ENCODE data around the gene ALDH2. TPM values are rescaled to one million over a fixed set of nuclear protein-coding genes. Genes with fewer than 3 reads are reported as not detected.

ALDH2 gene
- total and polyA plus RNA-seq, 11 donors: 135 to 303 (median 248) TPM

DNA sequence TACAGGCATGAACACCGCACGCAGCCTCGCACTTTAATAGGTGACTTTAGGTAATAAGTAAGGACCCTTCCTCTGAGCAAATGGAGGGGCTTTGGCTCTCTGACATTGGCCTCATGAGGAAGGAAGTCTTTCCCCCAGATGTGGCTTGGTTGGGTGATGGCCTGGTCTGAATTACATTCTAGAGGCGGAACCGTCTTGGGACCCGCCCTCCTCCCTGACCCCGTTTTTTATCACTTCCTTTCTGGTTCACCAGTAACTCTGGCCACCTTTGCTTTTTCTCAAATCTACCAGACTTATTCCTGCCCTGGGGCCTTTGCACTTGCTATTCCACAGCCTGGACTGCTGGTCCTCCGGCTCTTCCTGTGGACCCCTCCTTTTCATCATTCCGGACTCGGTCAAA lies 13.4 kb downstream of the ALDH2 start:
- Histone ChIP-seq H3K36me3 (peaks cover 0 to 40% (median 34%) of the 10 kb centered on the region in 9 donors), H3K27ac (no peak overlapping the region), H3K9me3 (peaks cover 0 to 7% (median 0%) of the 10 kb centered on the region in 12 donors)

DNA sequence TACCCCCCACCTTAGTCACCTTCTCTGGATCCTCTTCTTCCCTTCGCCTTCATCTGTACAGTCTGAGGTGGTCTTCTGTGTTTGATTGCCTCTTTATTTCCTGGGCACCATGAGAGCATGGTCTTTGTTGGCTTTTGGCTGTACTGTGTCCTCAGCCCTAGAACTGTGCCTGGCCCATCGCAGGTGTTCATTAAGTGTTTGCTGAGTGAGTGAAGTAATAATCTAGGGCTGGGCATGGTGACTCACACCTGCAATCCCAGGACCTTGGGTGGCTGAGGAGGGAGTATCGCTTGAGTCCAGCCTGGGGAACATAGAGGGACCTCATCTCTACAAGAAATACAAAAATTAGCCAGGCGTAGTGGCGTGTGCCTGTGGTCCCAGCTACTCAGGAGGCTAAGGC lies 13.9 kb downstream of the ALDH2 start:
- TF ChIP-seq POLR2A (IDR thresholded peaks at IDR 0.05): no peak
- no peaks in the 10 kb centered on the region for H3K27me3 ChIP-seq
- H3K9me3 ChIP-seq: peaks cover 0 to 7% (median 0%) of the 10 kb centered on the region in 12 donors
- DNase-seq (no peak), ATAC-seq (no peak)
- intact Hi-C loops (cut with DNase I): no loop called here
- H3K4me3 ChIP-seq: no peak overlapping the region
- H3K36me3 ChIP-seq: peaks cover 0 to 45% (median 39%) of the 10 kb centered on the region in 9 donors
- H3K4me1 ChIP-seq: peaks cover 6 to 33% (median 16%) of the 10 kb centered on the region in 12 donors
- WGBS, 4 donors: 96 to 99% (median 98%) methylated on average over 5 of the region's 5 CpGs
- H3K27ac ChIP-seq: no peak overlapping the region

More for the DNA sequence above, 13.4 kb downstream of the ALDH2 start:
- ATAC-seq (no peak), DNase-seq (no peak)
- no peaks in the 10 kb centered on the region for H3K27me3 ChIP-seq
- H3K4me1 ChIP-seq: peaks cover 9 to 38% (median 20%) of the 10 kb centered on the region in 12 donors
- TF ChIP-seq, protein P1, sequence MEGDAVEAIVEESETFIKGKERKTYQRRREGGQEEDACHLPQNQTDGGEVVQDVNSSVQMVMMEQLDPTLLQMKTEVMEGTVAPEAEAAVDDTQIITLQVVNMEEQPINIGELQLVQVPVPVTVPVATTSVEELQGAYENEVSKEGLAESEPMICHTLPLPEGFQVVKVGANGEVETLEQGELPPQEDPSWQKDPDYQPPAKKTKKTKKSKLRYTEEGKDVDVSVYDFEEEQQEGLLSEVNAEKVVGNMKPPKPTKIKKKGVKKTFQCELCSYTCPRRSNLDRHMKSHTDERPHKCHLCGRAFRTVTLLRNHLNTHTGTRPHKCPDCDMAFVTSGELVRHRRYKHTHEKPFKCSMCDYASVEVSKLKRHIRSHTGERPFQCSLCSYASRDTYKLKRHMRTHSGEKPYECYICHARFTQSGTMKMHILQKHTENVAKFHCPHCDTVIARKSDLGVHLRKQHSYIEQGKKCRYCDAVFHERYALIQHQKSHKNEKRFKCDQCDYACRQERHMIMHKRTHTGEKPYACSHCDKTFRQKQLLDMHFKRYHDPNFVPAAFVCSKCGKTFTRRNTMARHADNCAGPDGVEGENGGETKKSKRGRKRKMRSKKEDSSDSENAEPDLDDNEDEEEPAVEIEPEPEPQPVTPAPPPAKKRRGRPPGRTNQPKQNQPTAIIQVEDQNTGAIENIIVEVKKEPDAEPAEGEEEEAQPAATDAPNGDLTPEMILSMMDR (IDR thresholded peaks at IDR 0.05): no peak
- TF ChIP-seq POLR2A (IDR thresholded peaks at IDR 0.05): no peak
- intact Hi-C loops (cut with DNase I): no loop called here
- H3K4me3 ChIP-seq: no peak overlapping the region
- WGBS, 4 donors: 90 to 95% (median 92%) methylated on average over 10 of the region's 10 CpGs

DNA sequence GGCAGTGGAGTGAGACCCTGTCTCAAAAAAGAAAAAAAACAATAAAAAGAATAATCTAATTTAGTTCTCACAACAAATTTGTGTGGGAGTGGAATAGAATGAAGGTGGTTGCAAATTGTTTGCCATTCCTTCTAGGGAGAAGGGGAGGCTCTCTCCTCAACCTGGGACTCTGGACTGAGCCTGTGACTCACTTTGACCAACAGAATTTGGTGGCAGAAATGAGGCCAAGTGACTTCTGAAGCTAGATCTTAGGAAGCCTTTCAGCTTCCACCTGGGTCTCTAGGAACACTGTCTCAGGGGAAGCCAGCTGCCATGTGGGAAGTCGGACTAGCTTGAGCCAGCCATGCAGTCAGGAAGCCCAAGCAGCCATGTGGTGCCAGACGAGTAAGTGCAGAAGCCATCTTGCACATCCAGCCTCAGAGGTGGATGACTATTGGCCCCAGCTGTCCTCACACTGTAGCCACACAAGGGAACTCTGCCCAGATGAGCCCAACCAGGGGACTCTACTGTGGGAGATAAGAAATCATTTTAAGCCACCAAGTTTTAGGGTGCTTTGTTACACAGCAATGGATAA lies 14.4 kb downstream of the ALDH2 start:
- DNase-seq: no peak
- no peak overlapping the region for H3K27ac ChIP-seq
- peaks cover 2 to 28% (median 10%) of the 10 kb centered on the region in 12 donors for H3K4me1 ChIP-seq
- H3K27me3 ChIP-seq: no peaks in the 10 kb centered on the region
- intact Hi-C loops (cut with DNase I): no loop called here
- peaks cover 0 to 50% (median 42%) of the 10 kb centered on the region in 9 donors for H3K36me3 ChIP-seq
- H3K4me3 ChIP-seq: no peak overlapping the region
- 89 to 100% (median 97%) methylated on average over 2 of the region's 2 CpGs for WGBS, 4 donors
- peaks cover 0 to 7% (median 0%) of the 10 kb centered on the region in 12 donors for H3K9me3 ChIP-seq
- no peak for ATAC-seq
- TF ChIP-seq, protein P1 (IDR thresholded peaks at IDR 0.05): no peak
- no peak for TF ChIP-seq POLR2A (IDR thresholded peaks at IDR 0.05)

DNA sequence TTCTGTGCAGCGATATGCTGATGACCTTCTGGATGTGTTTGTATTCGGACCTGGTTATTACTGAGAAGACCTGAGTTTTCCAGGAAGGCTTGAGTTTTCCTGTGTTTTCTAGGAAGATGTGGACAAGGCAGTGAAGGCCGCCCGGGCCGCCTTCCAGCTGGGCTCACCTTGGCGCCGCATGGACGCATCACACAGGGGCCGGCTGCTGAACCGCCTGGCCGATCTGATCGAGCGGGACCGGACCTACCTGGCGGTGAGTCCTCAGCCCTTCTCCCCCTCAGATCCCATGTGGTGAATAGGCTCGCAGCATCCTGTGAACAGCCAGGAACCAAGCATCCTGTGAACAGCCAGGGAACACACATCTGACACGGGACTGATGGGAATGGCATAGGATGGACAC lies 16.3 kb downstream of the ALDH2 start:
- H3K27me3 ChIP-seq: no peaks in the 10 kb centered on the region
- peaks cover 0 to 7% (median 0%) of the 10 kb centered on the region in 12 donors for H3K9me3 ChIP-seq
- intact Hi-C loops (cut with DNase I): no loop called here
- H3K36me3 ChIP-seq: peaks cover 0 to 69% (median 56%) of the 10 kb centered on the region in 9 donors
- H3K4me1 ChIP-seq: peaks cover 0 to 11% (median 0%) of the 10 kb centered on the region in 12 donors
- WGBS, 4 donors: 96% methylated on average over 17 of the region's 17 CpGs
- H3K27ac ChIP-seq: no peak overlapping the region
- H3K4me3 ChIP-seq: no peak overlapping the region
- ATAC-seq (no peak), DNase-seq (no peak)
- TF ChIP-seq, protein P1 (IDR thresholded peaks at IDR 0.05): no peak
- TF ChIP-seq POLR2A (IDR thresholded peaks at IDR 0.05): no peak
